Measurements from ENCODE around the gene SYF2. TPM values are rescaled to one million over a fixed set of nuclear protein-coding genes. Genes with fewer than 3 reads are reported as not detected.

SYF2 gene
- total and polyA plus RNA-seq, 2 donors (not counting 1 experiment from before 2014, with no cell fraction given), result 41.6 to 42.4 TPM

- TF ChIP-seq CTCF (conservative IDR thresholded peaks at IDR 0.05 in 1 of 2, IDR thresholded peaks at IDR 0.05 in 1 of 2; ENCODE audit: low read depth in 1 of 2, low read length in 2 of 2) (no peak), EZH2 (IDR thresholded peaks at IDR 0.05; ENCODE audit: low read length, missing control alignments) (no peak)
- Histone ChIP-seq H4K20me1 (ENCODE audit: control insufficient read depth, extremely low read depth, insufficient read depth, low read length) (no peaks in the 10 kb centered on the region), H3K4me1 (ENCODE audit: control insufficient read depth, extremely low read depth, insufficient read depth, low read length) (no peaks in the 10 kb centered on the region), H3K9me3 (ENCODE audit: control insufficient read depth, insufficient read depth, low read depth, low read length) (no peaks in the 10 kb centered on the region), H3K9ac (ENCODE audit: insufficient read depth, low read length) (no peak overlapping the region), H2AFZ (ENCODE audit: low read length) (no peak overlapping the region), H3K79me2 (ENCODE audit: control insufficient read depth, insufficient read depth, low read length) (no peaks in the 10 kb centered on the region), H3K4me3 (replicated peaks in 1 of 4; ENCODE audit: control extremely low read depth in 1 of 4, insufficient read depth in 1 of 4, low read depth in 3 of 4, low read length in 4 of 4) (no peak overlapping the region), H3K27me3 (ENCODE audit: control insufficient read depth, insufficient read depth, low read length) (peaks cover 3% of the 10 kb centered on the region), H3K36me3 (ENCODE audit: control insufficient read depth, insufficient read depth, low read length) (no peaks in the 10 kb centered on the region), H3K27ac (ENCODE audit: insufficient read depth, low read length) (no peak overlapping the region), H3K4me2 (ENCODE audit: extremely low read depth, insufficient read depth, low read length) (no peak overlapping the region)
- DNase-seq (ENCODE audit: low read depth in 2 of 2), result no peak
Observed at GRCh38 chr1:25187077-25187476, 45.2 kb downstream of the SYF2 start.

- DNase-seq (ENCODE audit: low read depth in 2 of 2), result no peak
- Histone ChIP-seq H3K9me3 (ENCODE audit: control insufficient read depth, insufficient read depth, low read depth, low read length) (no peaks in the 10 kb centered on the region), H2AFZ (ENCODE audit: low read length) (no peak overlapping the region), H3K4me2 (ENCODE audit: extremely low read depth, insufficient read depth, low read length) (no peak overlapping the region), H3K79me2 (ENCODE audit: control insufficient read depth, insufficient read depth, low read length) (no peaks in the 10 kb centered on the region), H3K4me3 (replicated peaks in 1 of 4; ENCODE audit: control extremely low read depth in 1 of 4, insufficient read depth in 1 of 4, low read depth in 3 of 4, low read length in 4 of 4) (no peak overlapping the region), H3K4me1 (ENCODE audit: control insufficient read depth, extremely low read depth, insufficient read depth, low read length) (no peaks in the 10 kb centered on the region), H3K27me3 (ENCODE audit: control insufficient read depth, insufficient read depth, low read length) (peaks cover 3% of the 10 kb centered on the region), H4K20me1 (ENCODE audit: control insufficient read depth, extremely low read depth, insufficient read depth, low read length) (no peaks in the 10 kb centered on the region), H3K27ac (ENCODE audit: insufficient read depth, low read length) (no peak overlapping the region), H3K36me3 (ENCODE audit: control insufficient read depth, insufficient read depth, low read length) (no peaks in the 10 kb centered on the region), H3K9ac (ENCODE audit: insufficient read depth, low read length) (no peak overlapping the region)
- no peak for TF ChIP-seq CTCF (conservative IDR thresholded peaks at IDR 0.05 in 1 of 2, IDR thresholded peaks at IDR 0.05 in 1 of 2; ENCODE audit: low read depth in 1 of 2, low read length in 2 of 2)
- TF ChIP-seq EZH2 (IDR thresholded peaks at IDR 0.05; ENCODE audit: low read length, missing control alignments), result no peak
Observed at GRCh38 chr1:25186161-25187007, 45.9 kb downstream of the SYF2 start.

GRCh38 chr1:25185409-25186160, 46.7 kb downstream of the SYF2 start:
- TF ChIP-seq CTCF (conservative IDR thresholded peaks at IDR 0.05 in 1 of 2, IDR thresholded peaks at IDR 0.05 in 1 of 2; ENCODE audit: low read depth in 1 of 2, low read length in 2 of 2), result no peak
- TF ChIP-seq EZH2 (IDR thresholded peaks at IDR 0.05; ENCODE audit: low read length, missing control alignments), result no peak
- H3K4me1 ChIP-seq (ENCODE audit: control insufficient read depth, extremely low read depth, insufficient read depth, low read length), result no peaks in the 10 kb centered on the region
- H2AFZ ChIP-seq (ENCODE audit: low read length), result no peak overlapping the region
- H3K36me3 ChIP-seq (ENCODE audit: control insufficient read depth, insufficient read depth, low read length), result no peaks in the 10 kb centered on the region
- no peaks in the 10 kb centered on the region for H4K20me1 ChIP-seq (ENCODE audit: control insufficient read depth, extremely low read depth, insufficient read depth, low read length)
- no peak overlapping the region for H3K4me2 ChIP-seq (ENCODE audit: extremely low read depth, insufficient read depth, low read length)
- H3K9ac ChIP-seq (ENCODE audit: insufficient read depth, low read length), result no peak overlapping the region
- H3K9me3 ChIP-seq (ENCODE audit: control insufficient read depth, insufficient read depth, low read depth, low read length), result no peaks in the 10 kb centered on the region
- no peak overlapping the region for H3K27ac ChIP-seq (ENCODE audit: insufficient read depth, low read length)
- H3K27me3 ChIP-seq (ENCODE audit: control insufficient read depth, insufficient read depth, low read length), result peaks cover 3% of the 10 kb centered on the region
- H3K79me2 ChIP-seq (ENCODE audit: control insufficient read depth, insufficient read depth, low read length), result no peaks in the 10 kb centered on the region
- H3K4me3 ChIP-seq (replicated peaks in 1 of 4; ENCODE audit: control extremely low read depth in 1 of 4, insufficient read depth in 1 of 4, low read depth in 3 of 4, low read length in 4 of 4), result no peak overlapping the region
- DNase-seq (ENCODE audit: low read depth in 2 of 2), result no peak
